DMS 273 treated with DMSO at 0.1 percent for 48 hours (cell line): ENCODE data around the gene P4HA1.

Experiments
- DNase-seq: peaks from one replicate; lab custom pipeline; 2025; lab: John Stamatoyannopoulos, UW

Gene P4HA1

GRCh38 chr10:72976886-72977285 is 119.8 kb downstream of the P4HA1 start:
- DNase-seq, result no peak
